Head of caudate nucleus (tissue), 42 donors: ENCODE data around the gene EPB41L5.
"Not testable (repeated sequence)": the region's sequence is repeated elsewhere in the genome, so short reads cannot be mapped to it uniquely, and the experiment has no call there.

Experiments
- DNase-seq, 42 donors: peaks; one replicate each; pipeline versions ENCODE4 v3.0.0 to v3.0.0-alpha.2; 2020 to 2021; ENCODE audit warnings: mixed read lengths in 7 of 42
- intact Hi-C: fragments of 100-400 bp; cut with DNase I; formaldehyde crosslinking; loops from one replicate; pipeline ENCODE4 v1.15.0; 2022

Gene EPB41L5

DNA sequence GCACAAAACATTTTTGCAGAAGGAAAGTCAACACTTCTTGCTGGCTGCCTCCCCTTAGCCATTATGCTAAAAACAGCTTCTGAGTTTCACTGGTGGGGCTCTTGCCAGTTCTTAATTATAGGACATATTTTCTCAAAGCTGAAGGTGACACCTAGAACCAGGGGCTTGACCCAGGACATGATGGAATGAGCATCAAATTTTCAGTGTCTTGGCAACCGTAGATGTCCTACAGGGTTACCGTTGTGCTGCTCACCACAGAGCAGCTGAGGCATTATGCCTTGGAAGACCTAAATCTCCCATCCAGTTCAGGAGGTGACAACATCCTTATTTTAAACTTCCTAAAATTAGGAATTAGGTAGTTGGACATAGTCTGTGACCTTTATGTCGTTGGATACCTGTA, 163.6 kb downstream of the EPB41L5 start:
- intact Hi-C loops = loop anchor here (10.0 kb wide), 2 partner anchors 62 to 472 kb away; no protein-coding TSS in a partner anchor
- DNase-seq = no peak

DNA sequence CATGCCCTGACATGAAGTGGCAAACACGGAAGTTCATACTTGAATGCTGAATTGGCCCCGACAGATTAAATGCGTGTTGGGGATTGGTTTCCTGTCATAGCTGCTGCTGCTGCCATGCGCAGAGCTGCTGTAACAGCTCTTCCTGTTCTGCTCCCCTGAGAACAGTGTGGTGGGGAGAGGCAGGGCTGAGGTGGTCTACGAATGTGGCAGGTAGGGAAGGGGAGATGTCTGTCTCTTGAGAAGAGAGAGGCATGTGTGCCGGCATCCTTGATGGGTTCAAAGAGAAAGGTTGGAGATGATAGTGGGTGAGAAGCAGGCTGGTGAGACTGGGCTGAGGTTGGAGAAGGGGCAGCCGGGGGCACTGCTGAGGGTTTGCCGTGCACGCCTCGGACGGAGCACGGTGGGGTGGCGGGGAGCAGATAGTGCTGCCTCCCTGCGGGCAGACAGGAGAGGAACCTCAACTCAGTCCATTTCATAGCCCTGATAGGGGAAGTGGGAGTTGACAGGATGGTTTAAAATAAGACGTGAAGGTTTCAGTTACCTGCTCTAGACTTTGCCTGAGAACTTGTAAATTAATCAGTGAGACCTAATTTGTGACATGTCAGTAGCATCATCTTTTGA, 164.2 kb downstream of the EPB41L5 start:
- peak in 21 of 42 donors; percentile 9 to 51 (median 22) for DNase-seq
- intact Hi-C loops = loop anchor here (10.0 kb wide), 2 partner anchors 62 to 472 kb away; no protein-coding TSS in a partner anchor

DNA sequence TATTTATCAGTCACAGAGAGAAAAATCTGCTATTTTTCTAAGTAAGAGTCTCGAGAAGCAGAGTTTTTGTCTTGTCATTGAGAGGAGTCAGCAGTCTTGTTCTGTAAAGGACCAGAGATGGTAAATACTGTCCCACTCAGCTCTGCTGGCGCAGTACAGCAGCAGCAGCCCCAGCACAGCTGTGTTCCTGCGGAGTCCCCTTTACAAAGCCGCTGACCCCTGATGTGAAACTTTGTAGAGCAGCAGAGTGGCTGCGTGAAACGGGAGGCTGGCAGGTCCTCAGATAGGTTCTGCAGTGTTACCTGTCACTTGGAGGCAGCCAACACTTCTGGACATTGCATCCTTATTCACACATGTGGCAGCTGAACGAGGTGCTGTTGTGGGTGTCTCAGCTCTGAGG, 165.1 kb downstream of the EPB41L5 start:
- intact Hi-C loops = loop anchor here (10.0 kb wide), 2 partner anchors 63 to 473 kb away; no protein-coding TSS in a partner anchor
- no peak for DNase-seq

DNA sequence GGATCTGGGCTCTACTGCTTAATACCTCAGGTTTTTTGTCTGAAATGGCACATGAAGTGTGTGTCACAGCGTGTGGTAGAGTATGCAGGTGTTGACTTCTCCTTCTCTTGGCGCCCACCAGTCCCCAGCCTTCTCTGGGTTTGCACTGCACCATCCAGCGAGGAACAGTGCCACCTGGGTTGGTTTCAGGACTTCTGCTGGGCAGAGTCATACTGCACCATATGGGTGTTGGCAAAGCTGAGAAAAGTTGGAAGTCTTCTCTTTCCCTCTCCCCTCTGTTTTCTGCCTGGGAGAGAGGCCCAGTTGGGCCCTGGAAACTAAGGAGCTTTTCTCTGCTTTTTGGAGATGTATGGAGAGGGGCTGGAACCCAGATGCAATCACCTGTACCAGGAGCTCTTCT, 166.5 kb downstream of the EPB41L5 start:
- intact Hi-C loops = loop anchor here (10.0 kb wide), 2 partner anchors 65 to 475 kb away; no protein-coding TSS in a partner anchor

DNA sequence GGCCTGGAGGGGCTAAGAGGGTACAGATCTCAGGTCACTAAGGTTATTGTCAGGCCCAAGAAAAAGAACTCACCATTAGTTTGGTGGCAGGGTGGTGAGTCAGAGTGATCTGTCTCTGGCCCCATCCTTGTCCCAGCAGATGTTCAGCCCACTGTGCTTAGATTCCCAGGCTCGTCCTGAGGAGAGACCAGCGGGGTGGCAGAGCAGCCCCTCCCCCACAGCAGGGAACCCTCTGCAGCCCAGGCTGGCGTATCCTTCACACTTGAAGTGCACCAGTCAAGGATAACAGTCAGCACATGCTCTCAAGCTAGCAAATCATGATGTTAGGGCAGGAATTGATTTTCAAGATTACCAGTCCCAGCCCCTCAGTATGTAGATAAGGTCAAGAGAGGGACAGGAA, 167.2 kb downstream of the EPB41L5 start:
- intact Hi-C loops = no loop called here

More for the DNA sequence above, 166.5 kb downstream of the EPB41L5 start:
- no peak for DNase-seq

DNA sequence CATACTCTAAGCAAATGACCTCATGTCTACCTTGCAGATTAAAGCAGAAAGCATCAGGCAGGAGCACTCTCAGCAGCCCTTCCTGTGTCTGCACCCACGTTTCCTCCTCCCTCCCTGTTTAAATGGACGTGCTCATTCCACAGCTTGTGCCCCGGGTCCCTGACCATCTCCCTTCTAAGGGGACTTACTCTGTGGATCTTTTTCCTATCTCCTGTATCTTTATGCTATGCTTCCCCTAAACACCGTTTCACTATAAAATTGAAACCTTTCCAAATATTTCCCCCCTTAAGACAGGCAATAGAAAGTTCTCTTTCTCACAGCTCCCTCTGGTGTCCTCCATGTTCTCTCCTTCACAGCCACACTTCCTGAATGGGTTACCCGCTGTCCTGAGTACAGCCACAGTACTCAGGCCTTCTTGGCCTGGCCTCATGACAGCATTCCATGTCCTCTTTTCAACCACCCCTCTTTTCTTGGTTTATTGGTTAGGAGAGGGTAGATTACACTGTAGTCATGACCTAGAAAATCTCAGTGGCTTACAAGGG, 169.2 kb downstream of the EPB41L5 start:
- intact Hi-C loops = no loop called here

More for the DNA sequence above, 167.2 kb downstream of the EPB41L5 start:
- no peak for DNase-seq

DNA sequence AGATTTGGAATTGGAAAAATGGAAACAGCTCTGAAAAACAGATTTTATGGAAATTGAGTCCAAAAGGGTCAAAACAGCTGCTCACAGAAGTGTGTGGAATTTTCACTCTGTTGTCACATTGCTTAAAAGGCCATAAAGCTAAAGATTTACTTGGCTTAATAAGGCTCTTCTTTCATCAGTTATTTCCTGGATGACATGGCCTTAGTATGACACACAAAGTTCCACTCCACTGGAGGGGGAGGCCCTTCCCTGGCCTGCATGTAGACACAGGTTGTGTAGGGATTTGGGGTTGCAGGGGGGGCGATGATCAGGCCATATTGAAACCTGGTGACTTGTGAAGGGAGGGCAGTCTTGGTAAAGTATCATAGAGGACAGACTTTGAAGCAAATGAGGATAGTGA, 176.3 kb downstream of the EPB41L5 start:
- intact Hi-C loops = no loop called here
- no peak for DNase-seq

More for the DNA sequence above, 169.2 kb downstream of the EPB41L5 start:
- DNase-seq = no peak

- DNase-seq = no peak
- intact Hi-C loops = no loop called here
These were observed 179.4 kb downstream of the EPB41L5 start for GRCh38 chr2:120192280-120192679.

DNA sequence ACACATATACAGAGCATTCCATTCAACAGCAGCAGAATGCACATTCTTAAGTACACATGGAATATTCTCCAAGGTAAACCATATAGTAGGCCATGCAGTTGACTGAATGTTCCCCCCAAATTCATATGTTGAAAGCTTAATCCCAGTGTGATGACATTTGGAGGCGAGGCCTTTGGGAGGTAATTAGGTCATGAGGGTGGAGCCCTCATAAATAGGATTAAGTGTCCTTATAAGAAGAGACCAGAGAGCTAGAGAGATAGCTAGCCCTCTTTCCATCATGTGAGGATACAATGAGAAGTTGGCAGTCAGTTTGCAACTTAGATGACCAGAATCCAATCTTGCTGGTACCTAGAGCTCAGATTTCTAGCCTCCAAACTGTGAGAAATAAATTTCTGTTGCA, 182.7 kb downstream of the EPB41L5 start:
- intact Hi-C loops = no loop called here
- no peak for DNase-seq

DNA sequence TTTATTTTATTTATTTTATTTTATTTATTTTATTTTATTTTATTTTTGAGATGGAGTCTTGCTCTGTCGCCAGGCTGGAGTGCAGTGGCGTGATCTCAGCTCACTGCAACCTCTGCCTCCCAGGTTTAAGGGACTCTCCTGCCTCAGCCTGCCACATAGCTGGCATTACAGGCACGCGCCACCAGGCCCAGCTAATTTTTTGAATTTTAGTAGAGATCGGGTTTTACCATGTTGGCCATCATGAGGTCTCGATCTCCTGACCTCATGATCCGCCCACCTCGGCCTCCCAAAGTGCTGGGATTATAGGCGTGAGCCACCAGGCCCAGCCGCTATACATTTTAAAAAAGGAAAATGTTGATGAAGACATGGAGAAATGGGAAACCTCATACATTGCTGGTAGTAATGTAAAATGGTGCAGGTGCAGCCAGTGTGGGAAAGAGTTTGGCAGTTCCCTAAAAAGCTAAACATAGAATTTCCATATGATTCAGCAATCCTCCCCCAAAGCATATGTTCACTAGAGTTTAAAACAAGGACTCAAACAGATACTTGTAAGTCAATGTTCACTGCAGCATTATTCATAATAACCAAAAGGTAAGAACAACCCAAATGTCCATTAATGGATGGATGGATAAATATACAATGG, 187.1 kb downstream of the EPB41L5 start:
- intact Hi-C loops, DNase-seq: not testable (repeated sequence)

DNA sequence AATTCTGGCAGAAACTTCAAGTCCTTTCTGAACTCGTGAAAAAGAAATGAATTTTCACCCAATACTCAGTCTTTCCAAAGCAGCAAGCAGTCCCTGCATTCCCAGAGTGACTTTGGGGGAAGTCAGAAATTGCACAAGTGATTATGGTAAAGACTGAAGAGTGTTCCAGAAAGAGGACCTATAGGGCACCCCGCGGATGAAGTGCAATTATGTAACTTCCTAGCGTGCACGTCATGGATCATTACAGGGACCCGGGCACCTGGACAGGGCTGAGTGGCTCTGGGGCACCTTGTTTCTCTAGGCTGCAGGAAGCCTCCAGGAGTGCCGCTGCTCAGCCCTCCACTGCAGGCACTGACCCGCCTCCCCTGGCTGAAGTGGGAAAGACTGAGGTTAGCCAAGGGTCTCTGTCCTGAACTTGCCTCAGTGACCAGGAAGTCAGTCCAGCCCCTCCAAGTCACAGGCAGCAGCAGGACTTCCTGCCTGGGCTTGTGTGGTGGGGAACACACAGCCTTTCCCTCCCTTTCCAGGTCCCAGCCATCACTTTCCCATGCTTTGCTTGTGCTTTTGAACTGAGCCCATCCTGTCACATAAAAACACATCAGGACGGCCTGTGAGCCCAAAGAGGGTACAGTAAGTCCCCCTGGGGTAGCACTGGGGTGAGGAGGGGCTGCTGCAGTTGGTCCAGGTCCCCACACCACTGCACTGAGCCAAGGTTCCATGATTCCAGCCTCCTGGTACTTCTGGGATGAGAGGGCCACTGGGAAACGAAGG, 190.6 kb downstream of the EPB41L5 start:
- DNase-seq = peak in 1 of 42 donors; percentile 19
- intact Hi-C loops = no loop called here

DNA sequence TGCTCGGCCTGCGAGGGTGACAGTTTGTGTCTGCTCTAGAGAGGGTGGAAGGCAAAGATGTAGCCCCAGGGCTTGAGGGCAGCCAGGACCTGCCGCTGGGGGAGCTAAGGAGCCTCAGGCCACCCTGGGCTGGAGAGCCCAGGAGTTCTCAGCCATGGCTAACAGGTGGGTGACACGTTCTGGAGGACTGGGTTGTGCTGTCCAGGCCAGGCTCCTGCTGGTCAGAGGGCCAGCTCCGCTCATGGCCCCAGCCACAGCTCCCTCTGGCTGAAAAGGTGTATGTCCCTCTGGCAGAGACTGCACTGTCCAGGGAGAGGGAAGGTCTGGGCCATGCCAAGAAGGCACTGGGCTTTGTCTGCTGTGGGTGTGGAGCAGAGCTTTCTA, 191.1 kb downstream of the EPB41L5 start:
- no peak for DNase-seq

GRCh38 chr2:120204417-120204816, 191.5 kb downstream of the EPB41L5 start:
- peak in 1 of 42 donors; percentile 18 for DNase-seq
- intact Hi-C loops = no loop called here

More for the DNA sequence above, 191.1 kb downstream of the EPB41L5 start:
- intact Hi-C loops = no loop called here

GRCh38 chr2:120204945-120205670, 192.2 kb downstream of the EPB41L5 start:
- peak in 1 of 42 donors; percentile 30 for DNase-seq
- intact Hi-C loops = no loop called here

GRCh38 chr2:120206022-120206581, 193.2 kb downstream of the EPB41L5 start:
- peak in 9 of 42 donors; percentile 24 to 63 (median 36) for DNase-seq
- intact Hi-C loops = no loop called here

DNA sequence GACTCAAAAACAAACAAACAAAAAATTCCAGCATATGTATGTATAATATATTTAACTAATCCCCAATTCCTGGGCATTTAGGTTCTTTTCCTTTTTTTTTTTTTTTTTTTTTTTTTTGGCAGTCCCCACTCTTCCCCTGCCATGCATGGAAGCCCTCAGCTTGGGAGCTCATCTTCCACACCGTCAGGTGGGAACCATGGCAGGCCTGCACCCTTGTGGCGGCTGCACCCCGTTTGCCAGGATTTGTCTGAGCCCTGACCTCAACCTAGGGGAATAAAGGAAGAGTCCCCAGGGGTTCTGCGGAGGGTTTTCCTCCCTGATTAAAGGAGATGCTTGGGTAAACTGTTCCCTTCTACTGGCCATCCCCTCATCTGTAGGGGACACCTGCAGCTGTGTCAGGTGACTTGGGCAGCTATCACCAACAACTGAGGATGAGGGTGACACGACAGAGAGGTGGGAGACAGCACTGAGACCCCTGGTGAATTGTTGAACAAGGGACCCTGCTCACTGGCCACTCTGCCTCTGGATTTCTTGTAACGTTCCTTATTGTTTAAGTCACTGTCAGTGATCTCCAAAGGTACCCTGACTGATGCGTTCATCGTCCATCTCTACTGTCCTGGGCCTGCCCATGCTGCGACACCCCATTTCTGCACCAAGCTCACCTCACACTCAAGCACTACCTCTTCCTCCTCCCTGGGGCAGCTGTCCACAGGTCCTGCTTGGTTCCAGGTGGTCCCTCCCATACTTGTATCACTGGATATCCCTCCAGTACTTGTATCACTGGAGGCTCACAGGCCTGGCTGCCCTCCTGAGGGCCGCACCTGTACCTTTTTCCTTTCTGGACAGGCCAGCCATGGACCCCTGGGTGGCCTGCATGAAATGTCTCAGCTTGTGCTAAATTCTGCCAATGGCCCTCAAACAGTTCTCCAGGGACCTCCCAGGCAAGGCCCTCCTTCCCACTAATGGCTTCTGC, 195.8 kb downstream of the EPB41L5 start:
- DNase-seq = peak in 1 of 42 donors; percentile 29
- intact Hi-C loops = no loop called here
